Uterus (tissue), 2 donors: Measurements from ENCODE around the gene MED17.

Experiments
- CTCF ChIP-seq, 4 experiments: fragments of 200-600 bp in 2 of 4; fragments of 450-650 bp in 2 of 4; sonication (generic) in 2 of 4; IDR thresholded peaks; one replicate each; pipeline ENCODE4 v1.5.1; 2016 to 2019; ENCODE audit warnings: antibody characterized with exemption in 4 of 4, mild to moderate bottlenecking in 2 of 4, moderate library complexity in 1 of 4
- POLR2A ChIP-seq, 2 donors: fragments of 450-650 bp; IDR thresholded peaks; one replicate each; pipeline ENCODE4 v1.6.1; 2016; ENCODE audit warnings: antibody characterized with exemption in 2 of 2, mild to moderate bottlenecking in 1 of 2, moderate library complexity in 1 of 2

- TF ChIP-seq CTCF (IDR thresholded peaks at IDR 0.05) (no peak), POLR2A (IDR thresholded peaks at IDR 0.05) (no peak)
Observed at GRCh38 chr11:93801366-93801765, 17.3 kb downstream of the MED17 start.
